IMR-90 (cell line): ENCODE results near the gene CAPN9.

Experiments used
- CTCF ChIP-seq: conservative IDR thresholded peaks from 2 replicates; pipeline ENCODE4 v1.5.1; 2012; ENCODE audit warnings: mild to moderate bottlenecking, low read depth, low read length, improper control_type of control experiment
- POLR2A ChIP-seq: IDR thresholded peaks from 2 replicates; pipeline ENCODE4 v1.6.1; 2012; ENCODE audit warnings: mild to moderate bottlenecking, low read depth, low read length

- no peak for TF ChIP-seq POLR2A
- TF ChIP-seq CTCF, result no peak
These were observed 31.9 kb downstream of the CAPN9 start for GRCh38 chr1:230778916-230779590.
